ENCODE results near the gene UTY. TPM values are rescaled to one million over a fixed set of nuclear protein-coding genes. Genes with fewer than 3 reads are reported as not detected.

UTY gene
- total RNA-seq, 1 donor from 2014 or later = 6.4 TPM

- DNase-seq (ENCODE audit: low read depth) = no peak
- TF ChIP-seq, protein P1, sequence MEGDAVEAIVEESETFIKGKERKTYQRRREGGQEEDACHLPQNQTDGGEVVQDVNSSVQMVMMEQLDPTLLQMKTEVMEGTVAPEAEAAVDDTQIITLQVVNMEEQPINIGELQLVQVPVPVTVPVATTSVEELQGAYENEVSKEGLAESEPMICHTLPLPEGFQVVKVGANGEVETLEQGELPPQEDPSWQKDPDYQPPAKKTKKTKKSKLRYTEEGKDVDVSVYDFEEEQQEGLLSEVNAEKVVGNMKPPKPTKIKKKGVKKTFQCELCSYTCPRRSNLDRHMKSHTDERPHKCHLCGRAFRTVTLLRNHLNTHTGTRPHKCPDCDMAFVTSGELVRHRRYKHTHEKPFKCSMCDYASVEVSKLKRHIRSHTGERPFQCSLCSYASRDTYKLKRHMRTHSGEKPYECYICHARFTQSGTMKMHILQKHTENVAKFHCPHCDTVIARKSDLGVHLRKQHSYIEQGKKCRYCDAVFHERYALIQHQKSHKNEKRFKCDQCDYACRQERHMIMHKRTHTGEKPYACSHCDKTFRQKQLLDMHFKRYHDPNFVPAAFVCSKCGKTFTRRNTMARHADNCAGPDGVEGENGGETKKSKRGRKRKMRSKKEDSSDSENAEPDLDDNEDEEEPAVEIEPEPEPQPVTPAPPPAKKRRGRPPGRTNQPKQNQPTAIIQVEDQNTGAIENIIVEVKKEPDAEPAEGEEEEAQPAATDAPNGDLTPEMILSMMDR (conservative IDR thresholded peaks at IDR 0.05; ENCODE audit: low read depth, low read length) = no peak
- no peak overlapping the region for H3K4me3 ChIP-seq (ENCODE audit: low read depth, low read length)
Measured at GRCh38 chrY:13370245-13370644, 109.6 kb downstream of the UTY start.

DNA sequence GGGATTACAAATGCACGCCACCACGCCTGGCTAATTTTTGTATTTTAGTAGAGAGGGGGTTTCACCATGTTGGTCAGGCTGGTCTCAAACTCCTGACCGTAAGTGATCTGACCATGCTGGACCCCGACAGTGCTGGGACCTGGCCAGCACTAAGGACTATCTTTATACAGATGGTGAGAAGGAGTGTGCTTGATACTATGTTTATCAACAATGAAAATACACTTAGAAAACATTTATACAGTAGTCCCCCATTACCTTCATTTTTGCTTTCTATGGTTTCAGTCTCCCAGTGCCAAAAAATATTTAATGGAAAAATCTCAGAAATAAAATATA is 111.4 kb downstream of the UTY start:
- no peak overlapping the region for H3K4me3 ChIP-seq (ENCODE audit: low read depth, low read length)
- no peak for DNase-seq (ENCODE audit: low read depth)
- TF ChIP-seq, protein P1 (conservative IDR thresholded peaks at IDR 0.05; ENCODE audit: low read depth, low read length) = no peak

DNA sequence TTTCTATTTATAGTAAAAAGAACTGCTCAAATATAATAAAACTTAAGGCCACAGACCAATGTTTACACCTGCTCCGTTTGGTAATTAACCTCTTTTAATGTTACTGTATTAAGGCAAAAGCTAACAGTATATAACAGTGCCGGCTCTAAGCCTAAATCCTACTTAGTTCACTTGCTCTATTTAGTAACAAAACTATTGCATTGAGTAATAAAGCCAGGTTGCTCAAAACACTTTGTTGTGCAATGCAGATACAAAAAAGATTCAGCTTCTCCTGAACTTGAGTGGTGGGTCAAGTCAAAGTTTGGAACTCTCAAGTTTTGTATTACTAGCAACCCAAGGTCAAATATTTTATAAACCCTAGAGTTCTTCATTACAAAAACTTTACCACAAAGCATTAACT is 116.2 kb downstream of the UTY start:
- TF ChIP-seq, protein P1 (conservative IDR thresholded peaks at IDR 0.05; ENCODE audit: low read depth, low read length) = no peak
- no peak for DNase-seq (ENCODE audit: low read depth)
- H3K4me3 ChIP-seq (ENCODE audit: low read depth, low read length) = no peak overlapping the region

DNA sequence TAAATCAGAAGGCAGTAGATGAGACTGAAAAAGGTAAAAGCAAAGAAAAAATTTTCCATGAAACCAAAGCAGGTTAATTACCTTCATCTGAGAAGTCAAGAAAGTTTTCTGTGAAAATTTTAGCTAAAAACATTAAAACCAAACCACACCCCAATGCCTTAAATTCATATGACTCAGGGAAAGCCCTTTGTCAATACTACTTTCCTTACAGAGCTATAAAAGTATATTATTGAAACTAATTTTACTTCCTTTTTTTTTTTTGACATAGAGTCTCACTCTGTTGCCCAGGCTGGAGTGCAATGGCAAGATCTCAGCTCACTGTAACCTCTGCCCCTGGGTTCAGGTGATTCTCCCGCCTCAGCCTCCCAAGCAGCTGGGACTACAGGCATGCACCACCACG is 117.2 kb downstream of the UTY start:
- no peak overlapping the region for H3K4me3 ChIP-seq (ENCODE audit: low read depth, low read length)
- DNase-seq (ENCODE audit: low read depth) = no peak
- TF ChIP-seq, protein P1 (conservative IDR thresholded peaks at IDR 0.05; ENCODE audit: low read depth, low read length) = no peak

DNA sequence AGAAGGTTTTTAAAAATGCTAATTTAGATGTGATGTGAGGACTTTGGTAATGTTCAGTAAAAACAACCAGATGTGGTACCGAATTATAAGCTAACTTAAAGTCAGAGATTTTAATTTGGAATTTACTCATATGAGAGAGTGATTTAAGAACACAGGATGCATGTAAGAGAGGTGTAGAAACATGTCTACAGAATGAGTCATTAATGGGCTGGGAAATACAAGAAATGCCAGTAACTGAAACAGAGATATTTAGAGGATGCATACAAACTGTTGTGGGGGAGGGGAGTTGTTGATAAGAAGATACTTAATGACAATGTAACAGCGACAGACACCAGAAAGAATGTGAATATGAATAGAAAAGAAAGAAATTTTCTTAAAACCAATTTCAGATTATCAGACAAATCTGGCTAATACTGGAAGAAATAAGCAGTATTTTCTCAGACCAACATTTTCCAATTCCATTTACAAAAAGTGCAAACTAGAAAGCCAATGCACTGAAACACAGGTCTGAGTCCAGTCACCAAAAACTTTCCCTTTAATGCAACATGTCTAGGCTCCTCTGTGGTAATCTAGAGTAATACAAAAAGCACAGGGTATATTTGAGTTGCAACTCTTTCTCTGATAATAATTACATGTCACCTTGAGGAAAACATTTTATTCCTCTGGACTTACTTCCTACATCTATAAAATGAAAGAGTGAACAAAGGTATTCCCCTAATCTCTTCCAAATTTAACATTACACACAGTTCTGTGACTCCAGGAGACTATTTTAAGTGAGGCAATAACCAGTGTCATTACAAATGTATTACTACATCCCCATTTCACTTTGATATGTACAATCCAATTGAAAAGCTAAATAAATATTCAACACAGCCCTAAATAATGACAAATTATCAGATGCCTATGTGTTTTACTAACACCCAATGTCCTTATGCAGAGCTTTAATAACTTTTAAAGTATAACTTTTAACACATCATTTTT is 117.9 kb downstream of the UTY start:
- DNase-seq (ENCODE audit: low read depth) = no peak
- TF ChIP-seq, protein P1 (conservative IDR thresholded peaks at IDR 0.05; ENCODE audit: low read depth, low read length) = no peak
- H3K4me3 ChIP-seq (ENCODE audit: low read depth, low read length) = no peak overlapping the region

DNA sequence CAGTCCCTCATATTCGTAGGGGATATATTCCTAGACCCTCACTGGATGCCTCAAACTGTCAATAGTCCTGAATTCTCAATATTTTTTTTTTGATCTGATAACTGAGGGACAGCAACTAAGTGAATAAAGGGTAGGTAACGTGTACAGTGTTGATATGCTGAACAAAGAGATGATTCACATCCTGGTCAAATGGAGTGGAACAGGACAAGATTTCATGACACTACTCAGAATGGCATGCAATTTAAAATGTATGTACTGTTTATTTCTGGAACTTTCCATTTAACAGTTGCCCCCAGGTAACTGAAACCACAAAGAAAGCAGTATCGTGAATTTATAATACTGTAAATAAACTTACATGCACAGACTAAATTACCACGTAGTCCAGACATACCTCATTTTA is 128.4 kb downstream of the UTY start:
- H3K4me3 ChIP-seq (ENCODE audit: low read depth, low read length) = no peak overlapping the region
- no peak for DNase-seq (ENCODE audit: low read depth)
- TF ChIP-seq, protein P1 (conservative IDR thresholded peaks at IDR 0.05; ENCODE audit: low read depth, low read length) = no peak

DNA sequence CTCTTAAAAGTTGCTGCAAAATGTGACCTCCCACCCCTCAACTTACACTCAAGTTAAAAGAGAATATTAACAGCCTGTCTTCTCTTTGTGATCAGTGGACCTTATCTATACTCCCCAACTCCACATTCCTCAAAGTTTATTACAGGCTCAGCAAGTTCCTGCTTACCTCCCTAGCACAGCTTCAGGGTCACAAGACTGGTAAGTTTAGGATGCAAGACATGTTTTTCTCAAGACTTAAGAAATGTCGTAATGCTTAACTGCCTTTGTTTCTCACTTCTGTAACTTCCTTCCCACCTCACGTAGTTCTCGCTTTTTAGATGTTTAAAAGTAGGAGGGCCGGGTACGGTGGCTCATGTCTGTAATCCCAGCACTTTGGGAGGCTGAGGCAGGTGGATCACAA is 132.7 kb downstream of the UTY start:
- TF ChIP-seq, protein P1 (conservative IDR thresholded peaks at IDR 0.05; ENCODE audit: low read depth, low read length) = no peak
- H3K4me3 ChIP-seq (ENCODE audit: low read depth, low read length) = no peak overlapping the region
- DNase-seq (ENCODE audit: low read depth) = peak; percentile 63
